Measurements from ENCODE around the gene KNCN. TPM values are rescaled to one million over a fixed set of nuclear protein-coding genes. Genes with fewer than 3 reads are reported as not detected.

The KNCN gene
- polyA plus RNA-seq, 1 donor from 2014 or later, result not detected

DNA sequence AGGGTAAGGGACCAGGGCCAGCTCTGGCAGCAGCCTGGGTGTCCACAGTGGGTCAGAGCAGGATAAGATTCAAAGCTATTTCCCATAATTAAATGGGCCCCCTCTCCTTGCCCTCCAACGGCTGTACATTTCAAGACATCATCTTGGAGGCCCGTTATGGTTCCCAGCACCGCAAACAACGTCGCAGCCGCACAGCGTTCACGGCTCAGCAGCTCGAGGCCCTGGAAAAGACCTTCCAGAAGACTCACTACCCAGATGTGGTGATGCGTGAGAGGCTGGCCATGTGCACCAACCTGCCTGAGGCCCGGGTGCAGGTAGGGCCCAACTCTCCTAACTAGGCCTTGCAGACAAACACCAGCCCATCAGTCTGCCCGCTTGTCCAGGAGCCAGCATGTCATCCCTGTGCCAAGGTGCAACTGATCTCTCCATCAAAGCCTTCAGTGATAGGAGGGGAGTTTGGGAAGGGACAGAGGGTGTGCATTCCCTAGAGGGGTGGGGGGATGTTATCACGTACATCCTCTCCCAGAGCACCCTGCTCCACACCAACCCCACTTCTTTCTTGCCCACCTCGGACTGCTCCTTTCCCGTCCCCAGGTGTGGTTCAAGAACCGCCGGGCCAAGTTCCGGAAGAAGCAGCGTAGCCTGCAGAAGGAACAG, 41.0 kb downstream of the KNCN start:
- Histone ChIP-seq H3K79me2 (replicated peaks; ENCODE audit: insufficient read depth, low read length) (no peaks in the 10 kb centered on the region), H3K9me2 (ENCODE audit: insufficient read depth, low read length) (no peaks in the 10 kb centered on the region), H3K4me2 (ENCODE audit: low read length) (no peak overlapping the region), H4K20me1 (ENCODE audit: insufficient read depth) (no peaks in the 10 kb centered on the region), H3K9ac (ENCODE audit: low read length) (no peak overlapping the region), H3K27me3 (ENCODE audit: insufficient read depth, low read depth, low read length) (no peaks in the 10 kb centered on the region), H3K9me3 (ENCODE audit: low read length) (no peaks in the 10 kb centered on the region), H3K27ac (ENCODE audit: low read length) (no peak overlapping the region), H2AFZ (ENCODE audit: low read depth, low read length) (no peak overlapping the region), H3F3A (ENCODE audit: insufficient read depth, low read length, poor library complexity, severe bottlenecking) (no peaks in the 10 kb centered on the region), H3K36me3 (ENCODE audit: insufficient read depth, low read length) (no peaks in the 10 kb centered on the region), H3K4me3 (ENCODE audit: low read length) (no peak overlapping the region)
- TF ChIP-seq MXI1 (conservative IDR thresholded peaks at IDR 0.05; ENCODE audit: poor library complexity, severe bottlenecking) (no peak), POLR2AphosphoS5 (IDR thresholded peaks at IDR 0.05) (no peak), RAD21 (conservative IDR thresholded peaks at IDR 0.05) (no peak), EZH2 (IDR thresholded peaks at IDR 0.05; ENCODE audit: borderline replicate concordance, insufficient read depth, low read length, poor library complexity, severe bottlenecking) (no peak), EP300 (conservative IDR thresholded peaks at IDR 0.05; ENCODE audit: poor library complexity, severe bottlenecking) (no peak), TAF1 (IDR thresholded peaks at IDR 0.05; ENCODE audit: low read depth) (no peak), SMC3 (conservative IDR thresholded peaks at IDR 0.05; ENCODE audit: poor library complexity) (no peak)
- TF ChIP-seq, protein P1, sequence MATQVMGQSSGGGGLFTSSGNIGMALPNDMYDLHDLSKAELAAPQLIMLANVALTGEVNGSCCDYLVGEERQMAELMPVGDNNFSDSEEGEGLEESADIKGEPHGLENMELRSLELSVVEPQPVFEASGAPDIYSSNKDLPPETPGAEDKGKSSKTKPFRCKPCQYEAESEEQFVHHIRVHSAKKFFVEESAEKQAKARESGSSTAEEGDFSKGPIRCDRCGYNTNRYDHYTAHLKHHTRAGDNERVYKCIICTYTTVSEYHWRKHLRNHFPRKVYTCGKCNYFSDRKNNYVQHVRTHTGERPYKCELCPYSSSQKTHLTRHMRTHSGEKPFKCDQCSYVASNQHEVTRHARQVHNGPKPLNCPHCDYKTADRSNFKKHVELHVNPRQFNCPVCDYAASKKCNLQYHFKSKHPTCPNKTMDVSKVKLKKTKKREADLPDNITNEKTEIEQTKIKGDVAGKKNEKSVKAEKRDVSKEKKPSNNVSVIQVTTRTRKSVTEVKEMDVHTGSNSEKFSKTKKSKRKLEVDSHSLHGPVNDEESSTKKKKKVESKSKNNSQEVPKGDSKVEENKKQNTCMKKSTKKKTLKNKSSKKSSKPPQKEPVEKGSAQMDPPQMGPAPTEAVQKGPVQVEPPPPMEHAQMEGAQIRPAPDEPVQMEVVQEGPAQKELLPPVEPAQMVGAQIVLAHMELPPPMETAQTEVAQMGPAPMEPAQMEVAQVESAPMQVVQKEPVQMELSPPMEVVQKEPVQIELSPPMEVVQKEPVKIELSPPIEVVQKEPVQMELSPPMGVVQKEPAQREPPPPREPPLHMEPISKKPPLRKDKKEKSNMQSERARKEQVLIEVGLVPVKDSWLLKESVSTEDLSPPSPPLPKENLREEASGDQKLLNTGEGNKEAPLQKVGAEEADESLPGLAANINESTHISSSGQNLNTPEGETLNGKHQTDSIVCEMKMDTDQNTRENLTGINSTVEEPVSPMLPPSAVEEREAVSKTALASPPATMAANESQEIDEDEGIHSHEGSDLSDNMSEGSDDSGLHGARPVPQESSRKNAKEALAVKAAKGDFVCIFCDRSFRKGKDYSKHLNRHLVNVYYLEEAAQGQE (IDR thresholded peaks at IDR 0.05; ENCODE audit: borderline replicate concordance), result no peak
- TF ChIP-seq, protein P2, sequence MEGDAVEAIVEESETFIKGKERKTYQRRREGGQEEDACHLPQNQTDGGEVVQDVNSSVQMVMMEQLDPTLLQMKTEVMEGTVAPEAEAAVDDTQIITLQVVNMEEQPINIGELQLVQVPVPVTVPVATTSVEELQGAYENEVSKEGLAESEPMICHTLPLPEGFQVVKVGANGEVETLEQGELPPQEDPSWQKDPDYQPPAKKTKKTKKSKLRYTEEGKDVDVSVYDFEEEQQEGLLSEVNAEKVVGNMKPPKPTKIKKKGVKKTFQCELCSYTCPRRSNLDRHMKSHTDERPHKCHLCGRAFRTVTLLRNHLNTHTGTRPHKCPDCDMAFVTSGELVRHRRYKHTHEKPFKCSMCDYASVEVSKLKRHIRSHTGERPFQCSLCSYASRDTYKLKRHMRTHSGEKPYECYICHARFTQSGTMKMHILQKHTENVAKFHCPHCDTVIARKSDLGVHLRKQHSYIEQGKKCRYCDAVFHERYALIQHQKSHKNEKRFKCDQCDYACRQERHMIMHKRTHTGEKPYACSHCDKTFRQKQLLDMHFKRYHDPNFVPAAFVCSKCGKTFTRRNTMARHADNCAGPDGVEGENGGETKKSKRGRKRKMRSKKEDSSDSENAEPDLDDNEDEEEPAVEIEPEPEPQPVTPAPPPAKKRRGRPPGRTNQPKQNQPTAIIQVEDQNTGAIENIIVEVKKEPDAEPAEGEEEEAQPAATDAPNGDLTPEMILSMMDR (IDR thresholded peaks at IDR 0.05; ENCODE audit: poor library complexity, severe bottlenecking), result no peak

- Histone ChIP-seq H3K27me3 (ENCODE audit: insufficient read depth, low read depth, low read length) (no peaks in the 10 kb centered on the region), H3K4me3 (ENCODE audit: low read length) (no peak overlapping the region), H3K9ac (ENCODE audit: low read length) (no peak overlapping the region), H3K27ac (ENCODE audit: low read length) (no peak overlapping the region), H3K9me2 (ENCODE audit: insufficient read depth, low read length) (no peaks in the 10 kb centered on the region), H2AFZ (ENCODE audit: low read depth, low read length) (no peak overlapping the region), H3K4me2 (ENCODE audit: low read length) (no peak overlapping the region), H4K20me1 (ENCODE audit: insufficient read depth) (no peaks in the 10 kb centered on the region), H3F3A (ENCODE audit: insufficient read depth, low read length, poor library complexity, severe bottlenecking) (no peaks in the 10 kb centered on the region), H3K79me2 (replicated peaks; ENCODE audit: insufficient read depth, low read length) (no peaks in the 10 kb centered on the region), H3K9me3 (ENCODE audit: low read length) (no peaks in the 10 kb centered on the region), H3K36me3 (ENCODE audit: insufficient read depth, low read length) (no peaks in the 10 kb centered on the region)
- TF ChIP-seq EP300 (conservative IDR thresholded peaks at IDR 0.05; ENCODE audit: poor library complexity, severe bottlenecking) (no peak), MXI1 (conservative IDR thresholded peaks at IDR 0.05; ENCODE audit: poor library complexity, severe bottlenecking) (no peak), RAD21 (conservative IDR thresholded peaks at IDR 0.05) (no peak), POLR2AphosphoS5 (IDR thresholded peaks at IDR 0.05) (no peak), SMC3 (conservative IDR thresholded peaks at IDR 0.05; ENCODE audit: poor library complexity) (no peak), TAF1 (IDR thresholded peaks at IDR 0.05; ENCODE audit: low read depth) (no peak), EZH2 (IDR thresholded peaks at IDR 0.05; ENCODE audit: borderline replicate concordance, insufficient read depth, low read length, poor library complexity, severe bottlenecking) (no peak)
- TF ChIP-seq, protein P2 (IDR thresholded peaks at IDR 0.05; ENCODE audit: poor library complexity, severe bottlenecking), result no peak
- TF ChIP-seq, protein P1 (IDR thresholded peaks at IDR 0.05; ENCODE audit: borderline replicate concordance), result no peak
These were observed 42.7 kb downstream of the KNCN start for GRCh38 chr1:46508757-46509156.
